ENCODE results near the gene ALG2. TPM values are rescaled to one million over a fixed set of nuclear protein-coding genes. Genes with fewer than 3 reads are reported as not detected.

ALG2 gene
- total and polyA plus RNA-seq, 11 donors = 8.7 to 21.6 (median 14.8) TPM

DNA sequence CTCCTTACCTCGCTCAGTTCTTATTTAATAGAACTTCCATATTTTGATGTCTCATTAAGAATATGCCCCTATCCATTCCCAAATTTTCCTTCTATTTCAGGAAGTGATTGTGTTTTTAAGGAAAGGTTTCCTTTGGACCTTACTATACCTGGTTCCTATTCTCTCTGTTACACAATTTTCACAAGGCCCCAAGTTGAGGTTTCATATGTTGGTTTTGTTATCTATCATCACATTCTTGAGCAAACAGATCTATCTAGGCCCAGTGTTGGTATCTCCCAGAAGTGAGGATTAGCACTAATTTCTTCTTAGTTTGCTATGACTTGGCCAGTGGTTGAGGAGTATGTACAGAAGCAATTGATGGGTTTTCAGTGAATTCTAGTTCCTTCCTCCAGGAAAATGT, 41.5 kb downstream of the ALG2 start:
- DNase-seq (no peak), ATAC-seq (no peak)
- TF ChIP-seq, protein P1, sequence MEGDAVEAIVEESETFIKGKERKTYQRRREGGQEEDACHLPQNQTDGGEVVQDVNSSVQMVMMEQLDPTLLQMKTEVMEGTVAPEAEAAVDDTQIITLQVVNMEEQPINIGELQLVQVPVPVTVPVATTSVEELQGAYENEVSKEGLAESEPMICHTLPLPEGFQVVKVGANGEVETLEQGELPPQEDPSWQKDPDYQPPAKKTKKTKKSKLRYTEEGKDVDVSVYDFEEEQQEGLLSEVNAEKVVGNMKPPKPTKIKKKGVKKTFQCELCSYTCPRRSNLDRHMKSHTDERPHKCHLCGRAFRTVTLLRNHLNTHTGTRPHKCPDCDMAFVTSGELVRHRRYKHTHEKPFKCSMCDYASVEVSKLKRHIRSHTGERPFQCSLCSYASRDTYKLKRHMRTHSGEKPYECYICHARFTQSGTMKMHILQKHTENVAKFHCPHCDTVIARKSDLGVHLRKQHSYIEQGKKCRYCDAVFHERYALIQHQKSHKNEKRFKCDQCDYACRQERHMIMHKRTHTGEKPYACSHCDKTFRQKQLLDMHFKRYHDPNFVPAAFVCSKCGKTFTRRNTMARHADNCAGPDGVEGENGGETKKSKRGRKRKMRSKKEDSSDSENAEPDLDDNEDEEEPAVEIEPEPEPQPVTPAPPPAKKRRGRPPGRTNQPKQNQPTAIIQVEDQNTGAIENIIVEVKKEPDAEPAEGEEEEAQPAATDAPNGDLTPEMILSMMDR (IDR thresholded peaks at IDR 0.05) = no peak
- no peak for TF ChIP-seq POLR2A (IDR thresholded peaks at IDR 0.05)
- H3K36me3 ChIP-seq = no peaks in the 10 kb centered on the region
- H3K4me3 ChIP-seq = no peak overlapping the region
- peaks cover 0 to 14% (median 6%) of the 10 kb centered on the region in 12 donors for H3K4me1 ChIP-seq
- 92 to 99% (median 96%) methylated on average over 1 of the region's 1 CpG for WGBS, 4 donors
- no peaks in the 10 kb centered on the region for H3K9me3 ChIP-seq
- H3K27ac ChIP-seq = no peak overlapping the region
- no peaks in the 10 kb centered on the region for H3K27me3 ChIP-seq
- intact Hi-C loops (cut with DNase I) = loop anchor here in 8 of 10 donors (5.0 to 10.0 kb wide), 9 partner anchors 85 to 1415 kb away; no protein-coding TSS in a partner anchor

DNA sequence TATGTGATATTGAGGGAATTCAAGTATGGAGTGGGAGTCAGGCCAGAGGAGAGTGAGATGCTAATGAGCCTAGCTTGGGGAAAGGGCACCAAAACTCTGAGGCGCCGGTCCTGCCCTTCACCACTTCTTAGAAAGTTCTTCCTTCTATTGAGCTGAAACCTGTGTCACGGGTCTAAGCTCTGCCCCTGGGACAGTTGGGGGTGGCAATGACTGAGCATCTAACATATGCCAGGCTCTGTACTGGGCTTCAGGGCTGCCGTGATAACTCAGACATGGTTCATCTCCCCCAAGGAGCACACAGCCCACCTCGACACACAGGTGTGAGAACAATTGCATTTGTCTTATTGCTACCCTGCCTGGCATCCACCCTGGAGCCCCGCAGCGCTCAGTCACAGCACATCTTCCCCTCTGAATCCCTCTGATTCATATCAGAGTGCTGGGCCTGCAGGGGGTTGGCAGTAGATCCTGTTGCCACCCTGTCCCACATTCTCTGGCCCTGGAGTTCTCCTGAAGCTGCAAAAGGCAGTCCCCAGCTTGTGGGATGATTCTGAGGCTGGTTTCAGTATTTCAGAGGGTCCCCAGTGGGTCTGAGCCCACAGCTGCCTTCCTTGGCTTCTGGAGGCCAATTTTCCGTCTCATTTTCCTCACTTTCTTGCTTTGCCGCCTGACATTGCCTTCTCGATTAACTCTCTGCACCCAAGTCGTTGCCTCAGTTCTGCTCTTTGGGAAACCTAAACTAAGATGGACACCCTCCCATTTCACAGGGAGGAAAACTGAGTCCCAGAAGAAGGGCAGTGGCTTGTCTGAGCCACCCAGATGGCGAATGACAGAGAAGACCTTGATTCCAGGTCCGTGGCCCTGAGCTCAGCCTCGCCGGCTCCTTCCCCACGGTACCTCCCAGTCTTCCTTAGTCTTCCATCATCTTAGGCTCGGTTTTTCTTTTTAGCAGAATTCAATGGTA, 42.5 kb downstream of the ALG2 start:
- no peaks in the 10 kb centered on the region for H3K9me3 ChIP-seq
- H3K27ac ChIP-seq = no peak overlapping the region
- ATAC-seq = no peak
- TF ChIP-seq, protein P1 (IDR thresholded peaks at IDR 0.05) = no peak
- TF ChIP-seq POLR2A (IDR thresholded peaks at IDR 0.05) = no peak
- H3K4me3 ChIP-seq = no peak overlapping the region
- WGBS, 4 donors = 88 to 92% (median 91%) methylated on average over 17 of the region's 17 CpGs
- H3K36me3 ChIP-seq = no peaks in the 10 kb centered on the region
- no peaks in the 10 kb centered on the region for H3K27me3 ChIP-seq
- H3K4me1 ChIP-seq = peaks cover 0 to 6% (median 0%) of the 10 kb centered on the region in 12 donors
- intact Hi-C loops (cut with DNase I) = no loop called here
- DNase-seq = no peak

DNA sequence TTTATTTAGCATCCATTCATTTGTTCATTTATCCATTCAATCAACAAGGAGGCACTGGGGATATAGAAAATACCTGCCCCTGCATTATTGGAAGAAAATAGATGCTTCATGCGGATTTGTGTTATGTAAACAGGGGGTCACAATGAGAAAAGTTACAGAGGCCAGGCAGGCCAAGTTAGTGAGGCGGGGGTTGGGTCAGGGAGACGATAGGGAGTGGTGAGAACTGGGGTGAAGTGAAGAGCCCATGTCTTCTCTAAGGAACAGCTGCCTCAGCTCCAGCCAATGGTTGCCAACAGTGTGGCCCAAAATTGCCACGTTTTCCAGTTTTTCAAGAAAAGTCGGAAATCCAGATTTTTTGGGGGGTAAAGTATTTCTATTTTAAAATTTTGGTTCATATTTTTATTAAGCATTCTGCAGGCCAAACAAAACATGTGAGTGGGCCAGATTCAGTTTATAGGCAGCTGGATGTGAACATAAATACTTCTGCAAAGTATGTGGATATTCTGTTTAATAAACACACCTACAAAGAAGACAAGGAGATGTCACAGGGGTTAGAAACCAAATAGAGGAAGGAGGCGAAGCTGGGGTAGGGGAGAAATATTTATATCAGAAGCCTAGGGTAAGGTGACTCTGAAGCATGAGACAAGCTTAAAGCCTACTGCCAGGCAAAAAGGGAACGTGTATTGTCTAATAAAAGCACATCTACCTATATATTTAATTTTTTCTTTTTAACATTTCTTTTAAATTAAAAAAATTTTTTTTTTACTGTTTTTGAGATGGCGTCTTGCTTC, 44.0 kb downstream of the ALG2 start:
- H3K4me1 ChIP-seq = peaks cover 0 to 6% (median 0%) of the 10 kb centered on the region in 12 donors
- no peaks in the 10 kb centered on the region for H3K36me3 ChIP-seq
- ATAC-seq (no peak), DNase-seq (no peak)
- H3K27me3 ChIP-seq = no peaks in the 10 kb centered on the region
- 91 to 92% (median 91%) methylated on average over 8 of the region's 8 CpGs for WGBS, 4 donors
- no peak overlapping the region for H3K27ac ChIP-seq
- H3K4me3 ChIP-seq = no peak overlapping the region
- no peaks in the 10 kb centered on the region for H3K9me3 ChIP-seq
- intact Hi-C loops (cut with DNase I) = loop anchor here in 1 of 10 donors (2.0 kb wide), 1 partner anchor 29 kb away; no protein-coding TSS in a partner anchor
- TF ChIP-seq, protein P1 (IDR thresholded peaks at IDR 0.05) = no peak
- no peak for TF ChIP-seq POLR2A (IDR thresholded peaks at IDR 0.05)

Data from heart left ventricle (tissue), 16 donors.